ENCODE results near the gene RASSF5.

The RASSF5 gene

DNA sequence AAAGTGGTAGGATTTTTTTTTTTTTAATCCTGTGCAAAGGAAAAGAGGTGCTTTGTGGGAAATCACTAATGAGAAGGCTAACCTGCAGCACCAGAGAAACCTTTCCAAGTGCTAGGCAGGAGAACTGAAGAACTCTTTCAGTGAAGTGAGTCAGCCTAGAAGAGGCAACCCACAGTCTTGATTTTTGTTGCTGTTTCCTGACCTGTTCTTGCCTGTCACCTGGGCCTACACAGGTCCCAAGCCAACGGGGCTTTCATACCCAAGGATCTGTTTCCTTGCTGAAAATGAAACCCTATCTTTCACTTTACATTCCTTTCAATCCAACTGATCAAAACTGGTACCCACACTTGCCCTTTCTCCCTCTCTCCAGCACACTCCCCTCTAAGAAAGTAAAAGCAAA, 44.2 kb upstream of the RASSF5 start:
- no peak for DNase-seq
- Histone ChIP-seq H3K4me3 (no peak overlapping the region), H3K4me1 (no peaks in the 10 kb centered on the region), H3K27me3 (peaks cover 0 to 15% of the 10 kb centered on the region in 2 donors), H3K9me3 (no peaks in the 10 kb centered on the region), H3K36me3 (peaks cover 0 to 14% (median 8%) of the 10 kb centered on the region in 3 donors), H3K27ac (no peak overlapping the region)
- intact Hi-C loops (cut with DNase I; ENCODE audit: low total_unique reads), result no loop called here
- TF ChIP-seq, protein P1, sequence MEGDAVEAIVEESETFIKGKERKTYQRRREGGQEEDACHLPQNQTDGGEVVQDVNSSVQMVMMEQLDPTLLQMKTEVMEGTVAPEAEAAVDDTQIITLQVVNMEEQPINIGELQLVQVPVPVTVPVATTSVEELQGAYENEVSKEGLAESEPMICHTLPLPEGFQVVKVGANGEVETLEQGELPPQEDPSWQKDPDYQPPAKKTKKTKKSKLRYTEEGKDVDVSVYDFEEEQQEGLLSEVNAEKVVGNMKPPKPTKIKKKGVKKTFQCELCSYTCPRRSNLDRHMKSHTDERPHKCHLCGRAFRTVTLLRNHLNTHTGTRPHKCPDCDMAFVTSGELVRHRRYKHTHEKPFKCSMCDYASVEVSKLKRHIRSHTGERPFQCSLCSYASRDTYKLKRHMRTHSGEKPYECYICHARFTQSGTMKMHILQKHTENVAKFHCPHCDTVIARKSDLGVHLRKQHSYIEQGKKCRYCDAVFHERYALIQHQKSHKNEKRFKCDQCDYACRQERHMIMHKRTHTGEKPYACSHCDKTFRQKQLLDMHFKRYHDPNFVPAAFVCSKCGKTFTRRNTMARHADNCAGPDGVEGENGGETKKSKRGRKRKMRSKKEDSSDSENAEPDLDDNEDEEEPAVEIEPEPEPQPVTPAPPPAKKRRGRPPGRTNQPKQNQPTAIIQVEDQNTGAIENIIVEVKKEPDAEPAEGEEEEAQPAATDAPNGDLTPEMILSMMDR (IDR thresholded peaks at IDR 0.05), result no peak

DNA sequence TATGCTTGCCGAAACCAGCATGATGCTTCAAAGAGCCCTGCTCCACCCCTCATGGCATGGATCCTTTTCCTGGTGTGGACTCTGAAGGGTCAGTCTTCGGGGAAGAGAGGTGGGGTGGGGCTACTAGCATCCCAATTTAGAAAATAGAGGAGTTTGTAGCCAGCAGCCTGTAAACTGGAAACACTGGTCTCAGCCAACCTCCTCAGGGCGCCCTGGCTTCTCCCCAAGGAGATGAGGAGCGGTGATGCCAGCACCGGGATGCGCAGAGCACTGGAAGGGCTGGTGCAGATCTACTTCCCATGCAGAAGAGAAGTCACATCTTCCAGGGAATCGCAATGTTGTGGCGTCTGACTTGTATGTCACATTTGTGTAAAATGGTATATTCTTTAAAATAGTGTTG, 43.4 kb upstream of the RASSF5 start:
- H3K27me3 ChIP-seq, result peaks cover 0 to 22% of the 10 kb centered on the region in 2 donors
- no peak overlapping the region for H3K4me3 ChIP-seq
- intact Hi-C loops (cut with DNase I; ENCODE audit: low total_unique reads), result no loop called here
- H3K9me3 ChIP-seq, result no peaks in the 10 kb centered on the region
- no peaks in the 10 kb centered on the region for H3K4me1 ChIP-seq
- TF ChIP-seq, protein P1 (IDR thresholded peaks at IDR 0.05), result no peak
- H3K27ac ChIP-seq, result no peak overlapping the region
- peaks cover 0 to 10% (median 4%) of the 10 kb centered on the region in 3 donors for H3K36me3 ChIP-seq
- DNase-seq, result no peak

DNA sequence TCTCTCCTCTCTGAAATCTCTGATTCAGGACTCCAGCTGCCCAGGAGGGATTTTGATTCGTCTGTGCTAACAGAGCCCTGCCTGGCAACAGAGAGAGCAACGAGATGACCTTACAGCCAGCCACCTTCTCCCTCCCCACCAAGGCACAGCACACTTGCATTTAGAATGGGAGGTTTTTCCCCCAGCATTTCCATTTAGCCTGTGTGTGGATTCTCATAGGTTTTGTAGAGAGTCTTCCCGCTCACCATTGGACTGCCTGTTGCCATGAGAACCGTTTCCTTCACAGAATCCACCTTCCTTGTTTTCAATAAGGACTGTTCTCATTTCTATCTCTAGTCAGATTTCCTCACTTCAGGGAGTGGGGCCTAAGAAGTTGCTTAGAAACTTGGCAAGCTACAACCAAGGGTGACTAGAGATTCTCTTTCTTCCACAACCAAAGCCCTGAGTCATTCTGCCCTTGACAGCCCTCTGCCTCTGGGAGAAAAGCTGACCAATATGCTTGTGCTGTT, 42.8 kb upstream of the RASSF5 start:
- no peak overlapping the region for H3K27ac ChIP-seq
- DNase-seq, result peak in 1 of 2 donors; percentile 51
- H3K27me3 ChIP-seq, result peaks cover 0 to 22% of the 10 kb centered on the region in 2 donors
- intact Hi-C loops (cut with DNase I; ENCODE audit: low total_unique reads), result no loop called here
- H3K36me3 ChIP-seq, result peaks cover 0 to 6% (median 0%) of the 10 kb centered on the region in 3 donors
- no peak overlapping the region for H3K4me3 ChIP-seq
- H3K9me3 ChIP-seq, result no peaks in the 10 kb centered on the region
- H3K4me1 ChIP-seq, result peaks cover 0 to 3% (median 2%) of the 10 kb centered on the region in 4 donors
- TF ChIP-seq, protein P1 (IDR thresholded peaks at IDR 0.05), result no peak

DNA sequence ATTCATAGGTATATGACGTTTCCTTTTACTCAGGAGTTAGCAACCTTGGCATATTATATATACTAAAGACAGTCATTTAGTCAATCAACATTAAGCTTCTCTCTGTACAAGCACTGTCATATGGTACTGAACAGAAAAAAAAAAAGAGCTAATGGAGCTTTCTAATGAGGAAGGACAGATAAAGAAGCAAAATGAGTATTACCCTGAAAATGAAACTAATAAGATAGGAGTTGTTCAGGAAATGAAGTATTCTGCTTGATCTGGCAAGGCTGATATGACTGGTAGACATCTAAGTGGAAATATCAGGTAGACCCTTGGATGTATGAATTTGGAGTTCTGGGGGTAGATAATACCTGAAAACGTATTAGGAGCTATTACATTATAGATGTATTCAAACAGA, 41.4 kb upstream of the RASSF5 start:
- peaks cover 0 to 5% (median 0%) of the 10 kb centered on the region in 3 donors for H3K36me3 ChIP-seq
- peaks cover 0 to 22% of the 10 kb centered on the region in 2 donors for H3K27me3 ChIP-seq
- intact Hi-C loops (cut with DNase I; ENCODE audit: low total_unique reads), result no loop called here
- no peak overlapping the region for H3K27ac ChIP-seq
- H3K4me3 ChIP-seq, result no peak overlapping the region
- DNase-seq, result no peak
- TF ChIP-seq, protein P1 (IDR thresholded peaks at IDR 0.05), result no peak
- no peaks in the 10 kb centered on the region for H3K9me3 ChIP-seq
- H3K4me1 ChIP-seq, result peaks cover 6 to 16% (median 12%) of the 10 kb centered on the region in 4 donors

DNA sequence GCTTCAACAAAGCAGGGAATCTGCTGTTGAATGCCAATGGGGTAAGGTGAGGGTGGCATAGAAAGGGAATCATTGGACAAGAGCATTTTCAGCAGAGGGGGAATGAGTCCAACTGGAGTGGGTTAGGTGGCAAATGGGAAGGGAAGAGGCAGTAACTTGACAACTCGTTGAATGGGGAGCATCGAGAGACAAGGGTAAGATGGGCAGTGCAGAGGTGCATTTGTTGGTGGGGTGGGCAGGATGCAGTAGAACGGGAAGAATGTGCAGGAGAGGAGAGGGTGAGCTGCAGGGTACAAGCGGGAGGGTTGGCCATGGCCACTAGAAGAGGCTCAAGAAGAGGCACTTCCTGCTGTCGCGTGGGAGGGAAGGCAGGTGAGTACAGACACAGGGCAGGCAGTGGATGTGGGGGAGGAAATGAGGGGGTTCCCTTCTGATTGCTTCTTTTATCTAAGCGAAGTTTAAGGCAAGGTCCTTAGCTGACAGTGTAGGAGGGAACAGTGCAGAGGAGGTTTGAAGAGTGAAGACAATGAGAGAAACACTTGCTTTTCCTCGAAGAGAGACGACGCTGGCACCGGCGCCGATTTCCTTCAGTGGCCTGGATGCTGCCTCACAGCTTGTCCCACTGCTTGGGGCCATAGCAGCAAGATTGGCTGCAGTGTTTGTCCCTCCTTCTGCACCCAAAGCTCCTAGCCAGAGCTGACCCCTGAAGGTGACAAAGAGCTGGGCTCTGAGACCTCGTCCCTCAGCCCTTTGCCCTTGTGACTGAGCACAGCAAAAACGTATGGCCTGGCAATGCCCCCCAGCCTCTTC, 40.3 kb upstream of the RASSF5 start:
- Histone ChIP-seq H3K27me3 (peaks cover 0 to 22% of the 10 kb centered on the region in 2 donors), H3K9me3 (no peaks in the 10 kb centered on the region), H3K4me3 (no peak overlapping the region), H3K36me3 (no peaks in the 10 kb centered on the region), H3K27ac (no peak overlapping the region), H3K4me1 (peaks cover 6 to 21% (median 18%) of the 10 kb centered on the region in 4 donors)
- no peak for DNase-seq
- TF ChIP-seq, protein P1 (IDR thresholded peaks at IDR 0.05), result no peak
- intact Hi-C loops (cut with DNase I; ENCODE audit: low total_unique reads), result no loop called here
